Airway epithelial cell (primary cell): ENCODE results near the gene SAMD4A. TPM values are rescaled to one million over a fixed set of nuclear protein-coding genes. Genes with fewer than 3 reads are reported as not detected.

Experiments used
- total RNA-seq: library from RNA; depleted of rRNA; stranded (reverse); fragments of >200 nt; gene quantifications from 2 replicates; pipeline ENCODE4 v1.2.3, GENCODE V29; 2015

Gene SAMD4A, protein sequence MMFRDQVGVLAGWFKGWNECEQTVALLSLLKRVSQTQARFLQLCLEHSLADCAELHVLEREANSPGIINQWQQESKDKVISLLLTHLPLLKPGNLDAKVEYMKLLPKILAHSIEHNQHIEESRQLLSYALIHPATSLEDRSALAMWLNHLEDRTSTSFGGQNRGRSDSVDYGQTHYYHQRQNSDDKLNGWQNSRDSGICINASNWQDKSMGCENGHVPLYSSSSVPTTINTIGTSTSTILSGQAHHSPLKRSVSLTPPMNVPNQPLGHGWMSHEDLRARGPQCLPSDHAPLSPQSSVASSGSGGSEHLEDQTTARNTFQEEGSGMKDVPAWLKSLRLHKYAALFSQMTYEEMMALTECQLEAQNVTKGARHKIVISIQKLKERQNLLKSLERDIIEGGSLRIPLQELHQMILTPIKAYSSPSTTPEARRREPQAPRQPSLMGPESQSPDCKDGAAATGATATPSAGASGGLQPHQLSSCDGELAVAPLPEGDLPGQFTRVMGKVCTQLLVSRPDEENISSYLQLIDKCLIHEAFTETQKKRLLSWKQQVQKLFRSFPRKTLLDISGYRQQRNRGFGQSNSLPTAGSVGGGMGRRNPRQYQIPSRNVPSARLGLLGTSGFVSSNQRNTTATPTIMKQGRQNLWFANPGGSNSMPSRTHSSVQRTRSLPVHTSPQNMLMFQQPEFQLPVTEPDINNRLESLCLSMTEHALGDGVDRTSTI
- 5.0 and 7.3 TPM in 2 replicates for total RNA-seq

GRCh38 chr14:54566410-54567223, at the start of gene SAMD4A:
Gene SAMD4A (plus strand): TSS chr14:54567128. CDS start chr14:54567917, 789 bp downstream.

Other genes starting within 250 kb of the SAMD4A start
- gene CDKN3, start 170.1 kb upstream of the SAMD4A start, total RNA-seq: 45.7 and 48.0 TPM in 2 replicates
- 133 and 174 TPM in 2 replicates for gene CNIH1, start 125.8 kb upstream of the SAMD4A start, total RNA-seq
- gene GMFB, start 78.1 kb upstream of the SAMD4A start, total RNA-seq: 39.6 and 59.9 TPM in 2 replicates
- gene CGRRF1, start 57.2 kb upstream of the SAMD4A start, total RNA-seq: 4.9 and 8.2 TPM in 2 replicates